ENCODE measurements around the gene ONECUT3. TPM values are rescaled to one million over a fixed set of nuclear protein-coding genes. Genes with fewer than 3 reads are reported as not detected.
A peak's percentile ranks its signal among the peaks of the same experiment; 100 is the strongest.

ONECUT3 gene
- total RNA-seq, 1 donor from 2014 or later: 0.03 TPM

DNA sequence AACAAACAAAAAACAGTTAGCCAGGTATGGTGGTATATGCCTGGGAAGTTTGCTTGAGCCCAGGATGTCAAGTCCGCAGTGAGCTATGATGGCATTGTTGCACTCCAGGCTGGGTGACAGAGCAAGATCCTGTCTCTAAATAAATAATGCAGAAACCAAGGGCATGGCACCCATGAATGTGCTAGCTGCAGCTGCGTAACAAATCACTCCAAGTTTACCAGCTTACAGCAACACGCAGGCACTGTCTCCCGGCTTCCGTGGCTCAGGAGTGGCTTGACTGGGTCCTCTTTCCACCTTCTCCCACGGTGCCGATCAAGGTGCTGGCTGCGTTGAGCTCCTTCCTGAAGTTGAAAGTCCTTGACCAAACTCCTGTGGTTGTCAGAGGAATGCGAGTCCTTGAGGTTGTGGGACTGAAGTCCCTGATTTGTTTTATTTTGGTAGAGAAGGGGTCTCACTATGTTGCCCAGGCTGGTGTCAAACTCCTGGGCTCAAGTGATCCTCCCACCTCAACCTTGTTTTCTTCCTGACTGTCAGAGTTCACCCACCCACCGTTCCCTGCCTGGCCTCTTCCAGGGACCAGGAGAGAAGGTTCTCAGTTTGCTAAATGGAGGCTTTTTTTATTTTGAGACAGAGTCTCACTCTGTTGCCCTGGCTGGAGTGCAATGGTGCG is 13.2 kb upstream of the ONECUT3 start:
- no peak for DNase-seq (ENCODE audit: low spot score)
- ATAC-seq: no peak

DNA sequence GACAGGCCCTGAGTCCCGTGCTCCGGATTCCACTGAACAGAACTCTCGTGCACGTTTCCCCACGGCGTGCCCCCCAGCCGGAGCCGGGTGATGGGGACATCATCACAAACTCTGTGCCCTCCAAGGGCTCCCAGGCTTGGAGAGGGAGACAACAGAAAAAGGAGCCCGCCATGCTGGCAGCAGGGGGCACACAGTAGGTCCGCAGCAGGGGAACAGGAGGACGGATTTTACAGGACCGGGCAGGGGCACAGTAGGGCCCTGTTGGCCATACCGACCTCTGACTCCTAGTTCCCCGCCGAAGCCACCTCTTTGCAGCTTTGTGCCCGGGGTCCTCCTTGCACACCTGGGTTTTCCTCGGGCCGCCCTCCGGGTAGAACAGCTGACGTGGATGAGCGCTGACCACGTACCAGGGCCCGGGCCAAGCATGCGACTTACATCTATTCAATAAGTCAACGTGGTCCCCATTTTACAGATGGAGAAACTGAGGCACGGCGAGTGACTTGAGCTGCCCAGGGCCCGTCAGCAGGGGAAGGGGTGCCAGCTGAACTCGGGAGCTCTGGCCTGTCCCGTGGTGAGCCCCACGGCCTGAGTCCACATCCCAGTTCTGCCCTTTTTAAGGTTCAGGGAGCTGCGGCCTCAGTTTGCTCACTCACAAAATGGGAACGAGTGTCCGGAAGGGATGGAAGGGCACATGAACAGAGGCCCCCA is 10.2 kb upstream of the ONECUT3 start:
- no peak for ATAC-seq

DNA sequence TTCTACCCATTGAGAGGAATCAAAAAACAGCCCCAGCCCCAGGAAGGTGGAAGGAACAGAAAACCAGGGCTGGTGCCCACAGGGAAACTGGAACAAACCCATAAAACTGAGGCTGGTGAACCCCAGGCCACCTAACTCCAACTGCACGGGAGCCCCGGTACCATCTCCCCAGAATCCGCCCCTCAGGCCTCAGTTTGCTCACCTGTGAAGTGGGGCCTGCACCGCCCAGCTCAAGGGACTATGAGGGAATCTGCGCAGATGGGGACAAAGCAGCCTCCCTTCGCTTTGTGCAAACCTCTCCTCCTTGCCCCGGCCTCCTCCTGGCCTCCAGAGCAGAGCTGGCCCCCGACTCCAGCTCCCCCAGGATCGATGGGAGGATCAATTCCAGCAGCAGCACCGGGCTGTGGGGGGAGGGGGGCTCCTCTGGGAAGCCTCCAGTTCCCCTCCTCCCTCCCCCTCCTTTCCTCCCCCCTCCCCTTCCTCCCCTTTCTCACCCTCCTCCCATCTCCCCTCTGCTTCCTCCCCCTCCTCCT is 9.1 kb upstream of the ONECUT3 start:
- no peak for ATAC-seq
- DNase-seq (ENCODE audit: low spot score): no peak

More for the DNA sequence above, 10.2 kb upstream of the ONECUT3 start:
- DNase-seq (ENCODE audit: low spot score): no peak

DNA sequence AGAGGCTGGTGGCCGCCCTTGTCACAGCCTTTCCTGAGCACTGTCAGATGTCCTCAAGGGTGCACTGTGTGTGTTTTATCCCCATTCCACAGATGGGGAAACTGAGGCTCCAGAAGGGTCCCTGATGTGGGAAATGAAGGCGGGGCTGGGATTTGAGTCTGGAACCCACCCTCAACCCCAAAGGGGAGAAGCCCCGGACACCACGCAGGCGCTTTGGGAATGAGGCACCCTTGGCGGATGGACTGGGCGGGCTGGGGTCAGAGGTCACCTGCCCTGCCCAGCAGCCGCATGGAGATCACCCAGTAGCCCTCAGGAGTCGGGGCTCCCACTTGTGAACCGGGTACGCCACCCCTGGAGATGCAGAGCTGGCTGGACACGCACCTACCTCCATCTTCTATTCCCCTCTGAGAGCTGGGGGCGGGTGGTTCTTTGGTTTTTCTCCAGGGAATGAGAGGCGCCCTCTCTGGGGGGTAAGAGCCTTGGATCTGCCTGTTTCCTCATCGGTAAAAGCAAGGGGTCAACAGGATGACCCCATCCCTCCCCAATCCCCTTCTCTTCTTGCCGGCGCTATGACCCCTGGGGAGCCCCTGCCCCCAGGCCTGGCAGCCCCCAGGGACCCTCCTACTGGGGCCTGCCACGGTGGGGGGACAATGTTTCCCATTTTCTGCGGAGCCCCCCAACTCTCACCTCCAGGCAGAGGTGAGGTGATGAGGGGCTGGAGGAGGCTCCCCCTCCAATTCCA is 8.3 kb upstream of the ONECUT3 start:
- ATAC-seq (no peak), DNase-seq (ENCODE audit: low spot score) (no peak)

DNA sequence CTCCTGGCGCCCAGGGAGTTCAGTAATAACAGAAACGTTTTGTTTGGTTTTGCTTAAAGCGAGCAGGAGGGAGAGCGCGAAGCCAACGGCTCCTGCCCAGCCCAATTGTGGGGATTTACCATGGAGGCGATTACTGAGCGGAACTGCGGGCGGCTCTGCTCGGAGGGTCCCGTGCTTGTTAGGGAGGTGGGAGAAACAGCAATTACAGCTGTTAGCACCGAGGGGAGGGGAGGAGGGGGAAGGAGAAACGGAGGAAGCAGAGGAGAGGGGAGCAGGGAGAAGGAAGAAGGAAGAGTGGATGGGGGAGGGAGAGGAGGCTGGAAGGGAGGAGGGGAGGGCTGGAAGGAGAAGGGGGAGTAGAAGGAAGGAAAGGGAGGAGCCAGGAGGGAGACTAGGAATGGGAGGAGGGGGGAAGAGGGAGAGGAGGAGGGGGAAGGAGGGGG is 7.7 kb upstream of the ONECUT3 start:
- ATAC-seq (no peak), DNase-seq (ENCODE audit: low spot score) (no peak)

DNA sequence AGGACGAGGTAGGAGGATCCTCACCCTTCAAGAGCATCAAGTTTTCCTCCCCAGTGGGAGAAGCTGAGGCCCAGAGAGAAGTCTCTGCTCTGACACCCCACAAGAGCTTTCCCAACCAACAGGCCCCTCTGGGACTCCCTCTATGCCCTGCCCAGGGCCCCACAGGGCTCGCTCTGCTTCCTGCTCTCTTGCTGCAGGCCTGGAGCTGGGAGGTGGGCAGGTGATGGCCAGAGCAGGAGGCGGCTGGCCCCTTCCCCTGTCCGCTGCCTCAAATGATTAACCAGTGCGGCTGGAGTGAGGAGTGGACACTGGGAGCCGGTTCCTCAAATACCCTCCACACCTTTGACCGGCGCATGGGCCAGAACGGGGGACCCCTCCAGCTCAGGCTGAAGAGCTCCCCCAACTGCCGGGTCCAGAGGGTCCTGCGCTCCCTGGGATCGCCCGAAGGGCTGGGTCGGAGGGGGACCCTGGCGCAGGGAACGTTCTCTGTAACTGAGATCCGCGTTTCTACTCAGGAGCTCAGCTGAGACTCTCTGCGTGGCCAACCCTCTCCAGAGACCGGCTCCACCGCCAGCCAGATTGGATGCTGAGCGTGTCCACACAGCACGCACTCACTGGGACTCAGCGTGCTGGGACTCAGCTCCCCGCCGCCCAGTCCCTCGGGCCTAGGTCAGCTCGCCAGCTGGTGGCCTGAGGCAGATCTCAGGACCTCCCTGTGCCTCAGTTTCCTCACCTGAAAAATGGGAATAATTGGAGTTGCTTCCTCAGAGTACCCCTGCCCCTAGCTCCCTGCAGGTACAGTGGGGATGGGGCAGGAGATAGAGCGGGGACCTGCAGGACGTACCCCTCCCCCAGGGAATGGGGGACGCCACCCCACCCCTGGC is 6.7 kb upstream of the ONECUT3 start:
- ATAC-seq (peak; percentile 26), DNase-seq (ENCODE audit: low spot score) (no peak)

DNA sequence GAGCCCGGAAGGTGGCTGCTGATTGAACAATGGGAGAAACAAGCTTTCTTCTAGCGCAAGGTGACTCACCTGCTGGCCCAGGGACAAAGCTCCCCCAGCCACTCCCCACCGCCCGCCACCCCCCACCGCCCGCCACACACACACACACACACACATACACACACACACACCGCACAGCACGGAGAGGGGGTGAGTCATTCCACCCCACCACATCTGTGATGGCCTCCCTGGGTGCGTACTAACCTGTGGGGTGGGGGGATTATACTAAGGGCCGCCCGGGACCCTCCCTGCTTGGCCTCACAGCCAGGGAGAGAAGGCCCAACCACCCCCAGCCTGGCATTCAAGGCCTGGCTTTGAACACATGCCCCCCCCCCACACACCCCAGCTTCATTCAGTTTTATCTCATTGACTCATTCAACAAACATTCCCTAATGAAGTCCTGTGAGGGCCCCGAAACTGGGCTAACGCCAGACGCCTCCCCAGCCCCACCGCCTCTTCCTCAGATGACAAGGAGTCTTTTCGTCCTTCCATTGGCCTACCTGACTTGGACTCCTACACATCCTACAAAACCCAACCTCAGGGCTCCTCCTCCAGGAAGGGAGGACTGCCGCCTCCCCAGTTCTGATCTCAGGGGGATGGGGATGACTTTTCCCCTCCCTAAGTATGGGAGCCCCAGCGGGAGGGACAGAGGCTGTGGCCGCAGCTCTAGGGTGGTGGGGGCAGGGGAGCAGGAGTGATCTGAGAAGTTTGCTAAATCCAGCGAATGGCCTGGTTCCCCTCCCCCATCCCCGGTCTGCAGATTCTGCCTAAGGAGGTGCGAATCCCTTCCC is 5.8 kb upstream of the ONECUT3 start:
- DNase-seq (ENCODE audit: low spot score): no peak
- no peak for ATAC-seq

DNA sequence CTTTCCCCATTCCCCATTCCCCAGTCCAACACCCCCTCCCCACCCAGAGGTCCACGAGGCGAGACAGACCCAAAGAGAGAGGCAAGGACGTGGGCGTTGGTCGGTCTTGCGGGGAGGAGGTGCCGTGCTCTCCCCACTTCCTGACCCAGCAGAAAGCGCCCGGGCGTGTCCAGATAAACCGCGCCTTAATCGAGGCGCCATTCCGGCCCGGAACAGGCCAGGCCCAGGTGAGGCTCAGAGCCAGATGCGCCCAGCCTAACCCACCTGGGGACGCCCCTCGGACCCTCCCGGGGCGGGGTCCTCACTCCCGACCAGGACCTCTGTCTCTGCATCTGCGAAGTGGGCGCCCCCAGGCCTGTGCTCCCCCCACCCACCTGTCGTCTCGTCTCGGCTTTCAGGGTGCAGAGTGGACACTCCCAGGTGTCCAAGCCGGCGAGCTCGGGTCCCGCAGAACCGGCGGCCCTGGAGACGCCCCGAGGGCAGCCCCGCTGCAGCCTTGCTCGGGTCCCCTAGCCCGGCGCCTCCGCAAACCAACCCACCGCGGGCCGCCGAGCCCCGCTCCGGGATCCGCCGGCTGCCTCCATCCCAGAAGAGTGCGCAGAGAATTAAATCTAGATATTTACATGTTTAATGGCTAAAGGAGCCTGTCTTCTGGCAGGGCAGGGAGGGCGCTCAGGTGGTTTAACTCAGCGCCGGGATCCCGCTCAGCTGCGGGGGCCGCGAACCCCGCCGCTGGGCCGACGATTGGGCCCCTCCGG is 5.0 kb upstream of the ONECUT3 start:
- DNase-seq (ENCODE audit: low spot score): no peak
- ATAC-seq: no peak

DNA sequence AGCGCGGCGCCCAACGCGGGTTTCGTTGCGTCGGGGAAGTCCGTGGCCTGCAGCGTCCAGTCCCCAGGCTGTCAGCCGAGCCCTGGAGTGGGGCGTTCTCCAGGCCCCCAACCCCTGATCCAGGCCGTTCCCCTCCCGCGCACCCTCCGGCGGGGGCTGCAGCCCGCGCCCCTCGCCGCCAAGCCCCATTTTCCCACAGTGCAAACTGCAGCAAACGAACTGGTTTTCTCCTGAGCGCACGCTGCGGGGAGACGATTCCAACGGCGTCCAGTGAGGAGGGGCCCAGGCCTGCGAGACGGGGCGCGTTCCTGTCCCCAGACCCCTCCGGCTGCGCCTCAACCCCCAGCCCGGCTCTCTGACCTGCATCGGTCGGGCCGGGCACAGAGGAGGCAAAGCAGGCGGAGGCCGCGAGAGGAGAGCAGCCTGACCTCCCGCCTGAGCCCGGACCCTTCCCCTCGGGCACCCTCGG is 4.4 kb upstream of the ONECUT3 start:
- no peak for ATAC-seq
- no peak for DNase-seq (ENCODE audit: low spot score)

DNA sequence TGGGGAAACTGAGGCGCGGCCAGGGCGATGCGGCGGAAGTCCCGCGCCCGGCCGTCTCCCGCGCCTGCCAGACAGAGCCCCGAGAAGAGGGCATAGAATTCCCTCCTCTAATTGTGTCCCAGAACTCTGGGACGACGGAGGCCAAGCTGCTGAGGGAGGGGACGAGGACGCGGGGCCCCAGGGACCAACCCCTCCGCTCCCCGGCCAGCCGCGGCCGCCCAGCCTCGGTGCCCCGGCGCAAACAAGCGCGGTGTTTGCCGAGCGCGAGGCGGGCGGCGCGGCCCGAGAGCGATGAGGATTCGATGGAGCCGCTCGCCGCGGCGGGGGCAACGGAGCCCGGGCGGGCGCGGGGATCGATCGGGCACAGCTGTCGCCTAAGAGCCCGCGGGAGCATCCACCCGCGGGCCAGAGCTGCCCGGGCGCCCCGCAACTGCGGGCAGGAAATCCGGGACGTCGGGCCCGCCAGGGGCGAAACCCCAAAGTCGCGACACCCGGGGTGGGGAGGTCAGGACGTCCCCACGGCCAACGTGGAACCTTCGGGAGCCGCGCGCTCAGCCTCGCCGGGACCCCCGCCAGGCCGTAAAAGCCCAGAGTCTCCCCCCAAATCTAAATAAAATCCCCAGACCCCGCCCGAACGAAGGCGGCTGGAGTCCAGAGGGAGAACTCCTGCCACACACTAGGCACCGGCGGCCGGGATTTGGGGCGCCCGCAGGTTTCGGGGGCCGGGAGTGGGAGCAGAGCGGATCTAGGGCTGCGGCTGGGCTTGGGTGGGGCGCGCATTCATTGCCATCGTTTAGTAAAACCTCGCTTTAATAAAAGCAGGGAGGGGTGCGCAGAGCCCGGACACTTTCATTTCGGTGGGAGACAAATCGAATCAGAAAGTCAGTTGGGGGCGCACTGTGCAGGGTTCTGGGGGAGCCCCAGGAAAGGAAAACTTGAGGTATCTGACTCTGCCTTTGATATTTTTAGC is 3.6 kb upstream of the ONECUT3 start:
- no peak for DNase-seq (ENCODE audit: low spot score)
- ATAC-seq: no peak

DNA sequence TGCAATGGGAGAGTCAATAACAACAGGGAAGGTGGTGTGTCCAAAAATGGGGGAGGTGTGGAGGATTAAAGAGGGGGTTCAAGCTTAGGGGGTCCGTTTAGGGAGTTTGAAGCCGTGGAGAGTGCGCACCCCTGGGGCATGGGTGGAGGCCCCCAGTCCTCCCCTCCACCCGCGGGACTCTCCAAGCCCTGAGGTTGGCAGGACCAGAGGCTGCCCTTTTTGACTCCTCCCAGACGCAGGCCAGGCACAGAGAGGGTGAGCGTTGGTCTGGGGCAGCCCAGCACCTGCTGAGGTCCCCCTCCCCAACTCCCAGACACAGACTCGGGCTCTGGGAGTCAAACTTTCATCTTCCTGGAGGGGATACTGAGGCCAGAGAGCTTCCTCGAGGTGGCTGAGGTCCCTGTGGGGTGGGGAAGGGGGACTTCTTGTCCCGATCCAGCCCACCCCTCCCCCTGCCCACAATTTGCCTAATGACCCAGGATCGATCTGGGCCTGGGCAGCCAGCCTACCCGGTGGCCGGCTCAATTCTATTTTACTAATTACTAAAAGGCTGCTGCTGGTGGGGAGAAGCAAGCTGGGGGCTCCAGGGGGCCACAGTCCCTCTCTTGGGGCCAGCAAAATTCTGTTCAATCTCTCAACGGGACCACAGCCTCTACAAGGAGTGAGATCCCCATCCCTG is 2.8 kb upstream of the ONECUT3 start:
- DNase-seq (ENCODE audit: low spot score): no peak
- ATAC-seq: no peak

DNA sequence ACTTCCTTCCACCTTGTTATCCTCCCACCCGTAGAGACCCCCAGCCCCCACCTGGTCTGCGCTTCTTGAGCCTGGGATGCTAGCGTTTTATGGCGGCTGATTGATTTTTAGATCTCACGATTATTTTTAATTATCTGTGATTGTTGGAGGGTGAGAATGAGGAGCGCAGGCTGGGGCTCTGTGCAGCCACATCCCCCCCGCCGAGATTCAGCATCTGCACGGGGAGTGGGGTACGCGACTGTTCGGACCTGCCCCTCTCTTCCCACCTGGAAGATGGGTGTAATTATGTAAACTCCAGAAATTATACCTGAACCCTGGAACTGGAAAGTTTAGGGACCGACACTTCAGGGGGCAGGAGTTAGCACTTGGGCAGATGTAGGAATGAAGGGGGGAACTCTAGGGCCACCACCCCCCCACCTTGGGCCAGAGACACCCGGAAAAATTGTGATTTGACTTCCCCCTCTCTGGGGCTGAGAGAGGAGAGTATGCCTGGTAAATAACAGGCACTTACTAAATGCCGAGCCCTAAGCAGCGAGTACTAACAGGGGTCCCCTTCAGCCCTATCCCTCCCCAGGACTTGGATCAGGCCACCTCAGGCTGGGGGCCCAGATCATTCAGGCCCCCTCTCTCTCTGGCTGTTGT is 1.8 kb upstream of the ONECUT3 start:
- ATAC-seq (no peak), DNase-seq (ENCODE audit: low spot score) (no peak)

DNA sequence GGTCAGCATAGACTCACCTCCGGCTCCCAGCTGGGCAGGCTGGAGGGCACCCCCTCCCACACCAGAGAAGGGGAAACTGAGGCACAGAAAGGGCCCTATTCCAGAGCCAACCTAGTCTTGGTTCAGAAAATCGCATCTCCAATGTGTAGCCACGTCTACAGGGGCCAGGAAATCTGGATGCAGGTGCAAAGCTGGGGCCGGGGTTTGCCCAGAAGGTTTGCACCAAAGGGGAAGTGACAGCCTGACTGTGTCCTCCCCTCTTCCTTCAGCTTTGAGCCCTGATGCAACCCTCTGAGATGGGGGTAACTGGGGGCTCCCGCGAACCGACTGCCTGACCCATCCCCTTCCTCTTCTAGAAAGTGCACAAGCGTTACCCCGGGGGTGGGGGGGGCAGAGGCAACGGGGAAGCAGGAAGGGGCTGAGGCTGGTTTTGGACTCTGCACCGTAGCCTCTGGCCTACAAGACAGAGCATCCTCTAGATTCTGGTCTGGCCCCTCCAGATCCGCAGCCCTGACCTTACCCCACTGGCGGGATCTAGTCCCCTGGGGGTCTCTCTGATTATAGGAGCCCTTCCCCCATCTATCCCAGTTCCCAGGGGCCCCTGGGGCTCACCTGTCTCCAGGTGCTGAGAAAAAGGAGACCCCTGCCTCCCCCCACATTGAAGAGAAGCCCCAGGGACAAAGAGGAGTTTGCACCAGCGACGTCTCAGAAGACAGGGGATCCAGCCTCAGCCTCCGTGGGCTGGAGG is 1.1 kb upstream of the ONECUT3 start:
- ATAC-seq (no peak), DNase-seq (ENCODE audit: low spot score) (no peak)

DNA sequence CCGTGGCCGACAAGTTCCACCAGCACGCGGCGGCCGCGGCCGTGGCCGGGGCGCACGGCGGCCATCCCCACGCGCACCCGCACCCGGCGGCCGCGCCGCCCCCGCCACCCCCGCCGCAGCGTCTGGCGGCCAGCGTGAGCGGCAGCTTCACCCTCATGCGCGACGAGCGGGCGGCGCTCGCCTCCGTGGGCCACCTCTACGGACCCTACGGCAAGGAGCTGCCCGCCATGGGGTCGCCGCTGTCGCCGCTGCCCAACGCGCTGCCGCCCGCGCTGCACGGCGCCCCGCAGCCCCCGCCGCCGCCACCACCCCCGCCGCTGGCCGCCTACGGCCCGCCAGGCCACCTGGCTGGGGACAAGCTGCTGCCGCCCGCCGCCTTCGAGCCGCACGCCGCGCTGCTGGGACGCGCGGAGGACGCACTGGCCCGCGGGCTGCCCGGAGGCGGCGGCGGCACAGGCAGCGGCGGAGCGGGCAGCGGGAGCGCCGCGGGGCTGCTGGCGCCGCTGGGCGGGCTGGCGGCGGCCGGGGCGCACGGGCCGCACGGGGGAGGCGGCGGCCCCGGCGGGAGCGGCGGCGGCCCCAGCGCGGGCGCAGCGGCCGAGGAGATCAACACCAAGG is 821 bp downstream of the ONECUT3 start:
- no peak for DNase-seq (ENCODE audit: low spot score)
- ATAC-seq: no peak

DNA sequence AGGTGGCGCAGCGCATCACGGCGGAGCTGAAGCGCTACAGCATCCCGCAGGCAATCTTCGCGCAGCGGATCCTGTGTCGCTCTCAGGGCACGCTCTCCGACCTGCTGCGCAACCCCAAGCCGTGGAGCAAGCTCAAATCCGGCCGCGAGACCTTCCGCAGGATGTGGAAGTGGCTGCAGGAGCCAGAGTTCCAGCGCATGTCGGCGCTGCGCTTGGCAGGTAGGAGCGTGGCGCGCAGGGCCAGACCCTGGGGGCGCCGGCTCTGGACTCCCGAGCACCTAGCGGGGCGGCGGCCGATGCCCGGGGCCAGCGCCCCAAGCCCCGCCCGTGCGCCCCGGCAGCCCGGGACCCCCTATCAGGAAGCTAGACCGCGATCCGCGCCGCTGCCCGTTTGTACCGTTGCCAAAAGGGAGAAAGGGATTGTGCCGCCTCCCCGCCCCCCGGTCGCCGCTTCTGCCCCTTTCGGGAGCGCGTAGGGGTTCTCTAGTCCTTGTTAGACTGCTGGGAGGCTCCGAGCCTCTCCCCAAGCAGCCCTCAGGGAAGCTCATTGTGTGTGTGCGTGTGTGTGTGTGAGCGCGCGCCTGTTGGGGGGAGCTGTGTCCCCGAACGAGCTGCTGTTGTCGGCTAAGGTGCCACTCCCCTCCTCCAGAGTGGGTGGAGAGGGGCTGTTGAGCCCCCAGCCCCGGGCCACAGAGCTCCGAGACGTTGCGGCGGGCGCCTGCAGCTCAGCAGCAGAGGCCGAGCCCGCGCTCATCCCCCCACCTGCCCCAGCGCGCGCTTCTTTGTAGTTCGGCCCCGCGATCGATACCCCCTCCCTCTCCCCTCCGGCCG is 1.5 kb downstream of the ONECUT3 start:
- peak; percentile 35 for ATAC-seq
- DNase-seq (ENCODE audit: low spot score): no peak

Data from left lobe of liver (tissue), 2 donors.